ENCODE data around the gene HUS1B.

The HUS1B gene

GRCh38 chr6:622462-622861, 34.4 kb downstream of the HUS1B start:
- DNase-seq (ENCODE audit: low read depth, low spot score) = no peak

GRCh38 chr6:621931-622330, 35.0 kb downstream of the HUS1B start:
- no peak for DNase-seq (ENCODE audit: low read depth, low spot score)

- DNase-seq (ENCODE audit: low read depth, low spot score) = no peak
These were observed 36.0 kb downstream of the HUS1B start for GRCh38 chr6:620950-621349.

- no peak for DNase-seq (ENCODE audit: low read depth, low spot score)
These were observed 36.7 kb downstream of the HUS1B start for GRCh38 chr6:620166-620565.

GRCh38 chr6:617456-618100, 39.3 kb downstream of the HUS1B start:
- no peak for DNase-seq (ENCODE audit: low read depth, low spot score)

- no peak for DNase-seq (ENCODE audit: low read depth, low spot score)
These were observed 42.9 kb downstream of the HUS1B start for GRCh38 chr6:613981-614380.

GRCh38 chr6:611928-612327, 45.0 kb downstream of the HUS1B start:
- DNase-seq (ENCODE audit: low read depth, low spot score) = no peak

- DNase-seq (ENCODE audit: low read depth, low spot score) = no peak
These were observed 46.0 kb downstream of the HUS1B start for GRCh38 chr6:610882-611281.

- no peak for DNase-seq (ENCODE audit: low read depth, low spot score)
These were observed 47.0 kb downstream of the HUS1B start for GRCh38 chr6:609905-610304.

- no peak for DNase-seq (ENCODE audit: low read depth, low spot score)
These were observed 50.0 kb downstream of the HUS1B start for GRCh38 chr6:606829-607379.

Data from astrocyte of the hippocampus (primary cell).